ENCODE results near the gene ILF3.

GRCh38 chr19:10719466-10719961 is 65.4 kb downstream of the ILF3 start:
- TF ChIP-seq CTCF (IDR thresholded peaks at IDR 0.05; ENCODE audit: low read depth, low read length, poor library complexity, severe bottlenecking) (no peak), EZH2phosphoT487 (IDR thresholded peaks at IDR 0.05; ENCODE audit: borderline replicate concordance, low read length) (no peak)
